OCI-LY1 (cell line): ENCODE measurements around the gene VTA1.

ENCODE experiments used
- CTCF ChIP-seq: fragments of 200-600 bp; sonication (generic), shearing (Covaris generic); IDR thresholded peaks from 2 replicates; pipeline ENCODE4 v1.5.1; 2017; ENCODE audit warnings: mild to moderate bottlenecking, antibody characterized with exemption, low read length, moderate library complexity, mixed read lengths
- EZH2 ChIP-seq: fragments of 200-600 bp; sonication (generic), shearing (Covaris generic); IDR thresholded peaks from 2 replicates; pipeline ENCODE4 v1.8.0; 2017; ENCODE audit warnings: borderline replicate concordance, mixed run types, mild to moderate bottlenecking, antibody characterized with exemption, low read length, moderate library complexity, mixed read lengths

- TF ChIP-seq CTCF (no peak), EZH2 (no peak)
Measured at GRCh38 chr6:142235791-142236190, 88.7 kb downstream of the VTA1 start.
